HG03432 (cell line): Measurements from ENCODE around the gene TGIF2.

Experiments used
- ATAC-seq: cut with Tn5 transposase; IDR thresholded peaks from one replicate; pipeline ENCODE4 v1.9.1; 2021; ENCODE audit warnings: mild to moderate bottlenecking, moderate library complexity; ENCODE audit not compliant: unreplicated experiment

Gene TGIF2

DNA sequence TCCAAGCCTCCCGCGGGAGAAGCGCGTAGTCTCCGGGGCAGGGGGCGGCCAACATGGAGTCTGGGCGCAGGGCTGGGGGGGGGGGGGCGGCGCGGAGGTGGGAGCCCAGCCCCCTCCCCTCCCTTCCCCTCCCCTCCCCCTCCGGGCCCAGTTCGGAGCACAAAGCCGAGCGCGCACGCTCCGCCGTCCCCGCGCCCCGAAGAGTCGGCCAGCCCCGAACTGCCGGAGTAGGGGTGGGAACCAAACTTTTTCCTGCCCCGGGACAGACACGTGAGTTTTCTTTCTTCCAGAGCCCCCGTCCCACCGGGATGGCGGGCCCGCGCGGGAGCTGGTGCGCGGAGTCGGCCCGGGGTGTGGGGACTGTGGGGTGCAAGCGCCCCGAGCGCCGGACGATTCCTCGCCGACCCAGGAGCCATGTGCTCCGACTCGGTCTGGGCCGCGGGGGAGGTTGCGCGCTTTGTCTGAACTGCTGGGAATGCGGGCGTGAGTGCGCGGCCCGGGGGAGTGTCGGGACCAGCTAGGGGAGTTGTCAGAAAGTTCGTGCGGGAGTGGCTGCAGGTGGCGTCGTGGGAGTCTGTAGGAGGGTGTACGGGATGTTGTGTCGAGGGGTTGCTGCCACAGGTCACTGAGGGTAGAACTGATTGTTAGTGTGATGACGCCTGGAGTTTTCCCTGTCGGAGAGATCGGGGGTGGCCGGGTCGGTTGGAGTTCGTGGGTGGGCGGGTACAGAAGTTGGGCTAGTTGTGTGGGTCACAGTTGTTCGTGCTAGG lies 1.2 kb downstream of the TGIF2 start:
- ATAC-seq: no peak

DNA sequence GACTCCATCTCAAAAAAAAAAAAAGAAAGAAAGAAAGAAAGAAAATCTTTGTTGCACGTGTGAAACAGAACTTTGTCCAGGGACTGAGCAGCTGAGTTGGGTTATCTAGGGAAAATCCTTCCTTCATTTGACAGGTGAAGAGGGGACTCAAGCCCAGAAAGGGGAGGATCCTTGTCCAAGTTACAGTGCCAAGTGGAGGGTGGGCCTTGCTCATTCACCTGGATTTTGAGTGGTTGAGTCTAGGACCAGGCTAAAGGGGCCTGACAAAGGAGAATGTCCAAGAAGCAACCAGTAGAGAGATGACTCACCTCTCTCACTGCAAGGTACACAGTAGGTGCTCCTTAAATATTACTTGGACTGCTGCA lies 2.7 kb downstream of the TGIF2 start:
- no peak for ATAC-seq

DNA sequence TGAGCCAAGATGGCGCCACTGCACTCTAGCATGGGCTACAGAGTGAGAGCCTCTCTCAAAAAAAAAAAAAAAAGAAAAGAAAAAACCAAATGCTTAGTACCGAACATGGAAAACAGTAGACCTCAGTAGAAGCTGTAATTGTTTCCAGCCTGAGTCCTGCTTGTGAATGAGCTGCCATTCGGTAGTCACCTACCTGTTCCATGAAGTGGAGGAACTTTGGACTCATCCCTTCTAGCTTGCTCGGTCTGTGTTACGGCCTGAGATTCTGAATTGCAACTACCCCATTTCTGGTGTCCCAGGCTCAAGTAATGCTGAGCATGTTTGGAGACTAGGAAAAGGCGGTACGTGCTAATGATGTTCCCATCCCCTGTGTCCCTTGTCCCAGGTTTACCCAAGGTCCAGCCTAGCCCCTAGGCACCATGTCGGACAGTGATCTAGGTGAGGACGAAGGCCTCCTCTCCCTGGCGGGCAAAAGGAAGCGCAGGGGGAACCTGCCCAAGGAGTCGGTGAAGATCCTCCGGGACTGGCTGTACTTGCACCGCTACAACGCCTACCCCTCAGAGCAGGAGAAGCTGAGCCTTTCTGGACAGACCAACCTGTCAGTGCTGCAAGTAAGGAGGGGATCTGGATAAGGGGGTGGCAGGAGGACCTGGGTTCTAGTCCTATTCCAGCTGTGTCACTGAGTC lies 5.1 kb downstream of the TGIF2 start:
- ATAC-seq: no peak

DNA sequence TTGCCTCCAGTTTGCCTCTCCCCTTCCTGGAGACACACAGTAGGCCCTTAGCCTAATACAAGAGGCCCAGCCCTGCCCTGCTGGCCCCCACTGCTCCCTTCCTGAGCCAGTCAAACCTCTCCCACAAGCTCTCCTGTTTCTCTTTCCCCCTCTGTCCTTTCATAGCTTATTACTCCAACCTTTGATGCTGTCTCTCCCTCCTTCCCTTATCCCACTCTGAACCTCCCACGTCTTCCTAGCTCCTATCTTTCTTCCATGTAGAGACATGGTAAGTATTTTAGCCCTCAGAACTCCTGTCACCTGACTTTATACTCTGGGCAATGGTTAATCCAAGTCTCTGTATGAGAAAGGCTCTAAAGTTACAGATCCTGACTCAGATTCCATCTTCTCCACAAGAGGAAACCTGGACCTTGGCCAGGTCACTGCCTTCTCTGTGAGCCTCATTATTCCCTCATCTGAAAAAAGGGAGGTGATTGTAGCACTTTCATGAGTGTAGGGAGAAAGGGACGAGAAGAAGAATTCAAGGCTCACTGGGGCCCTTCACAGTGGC lies 6.7 kb downstream of the TGIF2 start:
- ATAC-seq: no peak

DNA sequence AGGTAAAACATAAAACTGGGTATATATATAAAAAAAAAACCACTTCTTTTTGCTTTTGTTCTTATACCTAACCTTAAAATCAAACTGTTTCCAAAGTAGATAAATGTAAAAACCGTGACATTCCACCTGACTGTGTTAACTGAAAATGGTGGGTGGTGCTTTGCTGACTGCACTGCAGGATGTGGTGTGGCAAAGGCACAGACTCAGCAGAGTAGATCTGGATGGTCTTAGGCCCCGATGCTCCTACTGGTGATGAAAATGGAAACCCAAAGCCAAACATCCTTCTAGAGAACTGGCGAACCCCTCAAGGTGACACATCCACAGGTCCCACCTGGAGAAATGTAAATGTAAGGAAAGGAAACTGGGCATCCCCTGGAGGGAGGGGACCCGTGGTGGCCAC lies 8.9 kb downstream of the TGIF2 start:
- ATAC-seq: no peak

DNA sequence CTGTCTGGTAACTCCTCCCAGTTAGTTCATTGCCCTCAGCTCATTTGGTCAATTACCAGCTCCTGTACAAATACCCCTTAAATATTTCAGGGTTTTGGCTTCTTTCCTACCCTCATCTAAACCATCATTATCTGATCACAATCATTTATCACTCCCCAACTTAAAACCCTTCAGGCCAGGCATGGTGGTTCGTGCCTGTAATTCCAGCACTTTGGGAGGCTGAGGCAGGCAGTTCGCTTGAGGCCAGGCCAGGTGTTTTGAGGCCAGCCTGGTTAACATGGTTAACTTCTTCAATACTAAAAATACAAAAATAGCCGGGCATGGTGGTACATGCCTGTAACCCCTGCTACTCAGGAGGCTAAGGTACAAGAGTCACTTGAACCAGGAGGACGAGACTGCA lies 9.4 kb downstream of the TGIF2 start:
- no peak for ATAC-seq

DNA sequence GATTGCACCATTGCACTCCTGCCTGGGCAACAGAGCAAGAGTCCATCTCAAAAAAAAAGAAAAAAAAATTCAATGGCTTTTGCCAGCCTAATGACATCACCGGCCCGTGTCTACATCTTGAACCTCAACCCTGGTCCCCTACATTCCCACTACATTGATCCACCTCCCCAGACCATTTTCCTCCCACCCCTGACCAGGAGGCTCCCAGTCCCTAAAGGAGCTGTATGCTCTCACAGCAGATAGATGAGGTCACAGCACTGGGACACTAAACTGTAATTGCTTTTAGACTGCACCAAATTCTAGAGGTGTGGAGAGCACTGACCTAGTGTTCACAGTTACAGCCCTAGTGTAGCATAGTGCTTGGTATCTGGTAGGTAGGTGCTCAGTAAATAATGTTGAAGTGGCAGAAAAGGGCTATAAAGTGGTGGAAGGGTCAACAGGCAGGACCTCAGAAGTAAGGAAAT lies 10.7 kb downstream of the TGIF2 start:
- ATAC-seq: no peak

DNA sequence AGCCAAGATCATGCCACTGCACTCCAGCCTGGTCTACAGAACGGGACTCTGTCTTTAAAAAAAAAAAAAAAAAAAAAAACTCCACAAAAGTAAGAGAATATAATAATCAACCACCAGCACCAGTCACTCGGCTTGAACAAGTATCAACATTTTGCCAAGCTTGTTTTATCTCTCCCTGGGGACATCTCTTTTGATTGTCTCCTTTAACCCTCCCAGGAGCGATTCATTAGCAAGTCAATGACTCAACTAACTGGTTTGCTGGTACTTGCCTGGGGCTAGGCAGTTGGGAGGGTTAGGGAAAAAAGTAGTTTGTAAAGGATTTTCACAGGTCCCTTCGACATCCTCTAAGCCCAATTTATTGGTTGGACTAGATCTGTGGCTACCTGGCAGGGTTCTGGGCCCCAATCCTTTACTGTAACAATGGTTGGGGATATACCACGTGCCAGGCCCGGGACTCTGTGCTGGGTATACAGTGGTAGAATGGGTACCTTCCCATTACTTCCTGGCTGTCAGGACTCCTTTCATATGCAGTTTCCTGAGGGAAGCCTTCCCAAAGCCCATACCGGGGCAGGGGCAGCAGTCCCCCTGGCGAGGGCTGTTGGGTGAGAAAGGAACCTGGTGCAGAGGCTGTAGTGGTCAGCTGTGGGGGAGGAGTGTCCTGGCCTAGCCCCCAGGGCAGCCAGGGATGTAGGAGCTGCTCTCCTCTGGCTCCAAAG lies 12.2 kb downstream of the TGIF2 start:
- ATAC-seq: no peak

DNA sequence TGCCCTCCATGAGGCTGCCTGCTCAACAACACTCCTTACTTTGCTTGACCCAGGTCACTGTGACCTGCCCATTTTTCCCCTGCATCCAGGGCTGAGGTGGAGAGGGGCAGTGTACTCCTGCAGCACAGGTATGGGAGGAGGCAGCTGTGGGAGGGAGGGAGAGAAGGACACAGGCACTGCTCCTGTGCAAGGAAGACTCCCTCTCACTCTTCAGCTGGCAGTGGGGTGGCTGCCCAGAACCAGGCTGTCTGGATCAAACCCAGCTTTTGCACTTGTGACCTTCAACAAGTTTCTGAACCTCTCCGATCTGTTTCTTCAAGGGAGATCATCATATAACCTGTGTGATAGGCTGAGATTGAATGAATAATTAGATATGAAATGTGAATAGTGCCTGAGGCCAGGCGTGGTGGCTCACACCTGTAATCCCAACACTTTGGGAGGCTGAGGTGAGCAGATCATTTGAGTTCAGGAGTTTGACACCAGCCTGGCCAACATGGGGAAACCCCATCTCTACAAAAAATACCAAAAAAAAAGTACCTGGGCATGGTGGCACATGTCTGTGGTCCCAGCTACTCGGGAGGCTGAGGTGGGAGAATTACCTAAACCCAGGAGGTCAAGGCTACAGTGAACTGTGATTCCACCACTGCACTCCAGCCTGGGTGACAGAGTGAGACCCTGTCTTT lies 14.1 kb downstream of the TGIF2 start:
- no peak for ATAC-seq

DNA sequence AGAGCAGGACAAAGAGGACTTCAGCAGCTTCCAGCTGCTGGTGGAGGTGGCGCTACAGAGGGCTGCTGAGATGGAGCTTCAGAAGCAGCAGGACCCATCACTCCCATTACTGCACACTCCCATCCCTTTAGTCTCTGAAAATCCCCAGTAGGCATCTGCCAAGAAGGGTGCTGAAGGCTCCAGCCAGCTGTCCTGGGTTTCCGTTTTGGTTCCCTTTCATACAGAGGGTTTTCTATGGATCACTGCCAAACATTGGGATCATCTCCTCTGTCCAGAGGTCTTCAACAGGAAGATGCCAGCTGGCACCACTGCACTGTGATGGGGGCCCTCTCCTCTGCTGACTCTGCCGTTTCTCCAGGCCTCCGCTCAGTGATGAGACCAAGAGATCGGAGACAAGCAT lies 17.9 kb downstream of the TGIF2 start:
- ATAC-seq: no peak

DNA sequence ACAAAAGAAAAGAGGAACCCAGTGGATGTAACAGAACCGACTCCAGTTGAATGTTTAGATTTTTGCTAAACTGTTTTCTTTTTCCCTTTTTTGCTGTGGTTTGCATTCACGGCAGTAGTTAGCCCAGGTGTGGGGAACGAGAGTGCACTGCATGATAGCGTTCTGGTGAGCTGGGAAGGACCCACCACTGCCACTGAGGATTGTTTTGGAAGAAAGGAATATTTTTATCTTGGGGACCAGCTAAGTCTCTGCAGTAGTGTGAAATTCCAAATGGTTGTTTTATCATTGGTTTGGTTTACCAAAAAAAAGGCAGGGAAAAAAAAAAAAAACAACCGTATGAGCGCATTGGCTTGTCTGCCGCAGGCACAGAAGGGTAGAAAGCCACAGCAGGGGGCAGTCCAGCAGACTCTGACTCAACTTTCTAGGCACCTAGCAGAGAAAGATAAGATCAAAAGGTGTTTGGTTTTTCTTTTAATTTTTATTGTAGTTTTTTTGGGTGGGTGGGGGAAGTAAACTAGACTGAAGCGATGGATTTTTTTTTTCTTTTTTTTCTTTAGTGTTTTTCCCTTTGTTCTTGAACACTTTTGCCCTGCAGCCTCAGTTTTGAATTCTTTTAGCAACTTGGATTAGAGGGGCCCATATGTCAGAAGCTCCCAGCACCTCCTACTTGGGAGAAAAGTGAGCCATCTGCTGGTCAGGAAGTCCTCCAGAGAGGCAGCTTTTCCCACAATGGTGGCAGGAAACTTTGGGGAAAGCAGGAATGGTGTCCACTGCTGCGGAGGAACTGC lies 18.7 kb downstream of the TGIF2 start:
- no peak for ATAC-seq

DNA sequence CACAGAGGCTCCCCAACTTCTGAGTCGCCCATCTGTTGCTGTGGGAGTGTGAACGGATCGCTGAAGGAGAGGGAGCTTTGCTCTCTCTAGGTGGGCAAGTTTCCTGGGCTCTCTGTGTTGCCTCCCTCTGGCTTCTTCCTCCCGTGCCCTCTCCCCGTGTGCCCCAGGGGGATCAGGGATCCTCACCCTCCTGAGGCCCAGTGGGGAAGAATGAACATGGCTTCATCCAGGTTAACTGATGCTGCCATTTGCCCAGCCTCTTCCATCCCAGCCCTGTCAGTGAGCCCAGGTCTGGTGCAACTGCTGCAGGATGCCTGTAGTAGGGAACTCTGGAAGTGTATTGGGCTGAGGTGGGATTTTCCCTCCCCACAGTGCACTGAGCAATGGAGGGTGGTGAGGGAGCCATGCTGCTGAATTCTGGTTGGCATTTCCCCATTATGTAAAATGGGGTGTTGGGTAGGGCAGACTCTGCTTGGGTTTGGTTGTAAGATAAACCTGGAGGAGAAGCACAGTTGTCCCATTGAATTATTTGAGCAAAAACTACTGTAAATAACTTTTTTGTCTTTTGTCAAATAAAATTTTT lies 20.0 kb downstream of the TGIF2 start:
- no peak for ATAC-seq

DNA sequence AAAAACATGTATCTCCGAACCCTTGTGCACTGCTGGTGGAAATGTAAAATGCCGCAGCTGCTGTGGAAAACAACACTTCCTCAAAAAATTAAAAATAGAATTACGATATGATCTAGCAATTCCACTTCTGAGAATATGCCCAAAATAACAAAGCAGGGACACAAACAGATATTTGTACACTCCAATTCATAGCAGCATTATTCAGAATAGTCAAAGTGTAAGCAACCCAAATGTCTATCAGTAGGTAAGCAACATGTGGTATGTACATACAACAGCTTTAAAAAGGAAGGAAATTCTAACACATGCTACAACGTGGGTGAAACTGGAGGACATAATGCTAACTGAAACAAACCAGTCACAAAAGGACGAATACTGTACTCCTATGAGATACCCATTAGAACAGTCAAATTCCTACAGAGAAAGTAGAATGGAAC lies 26.5 kb downstream of the TGIF2 start:
- no peak for ATAC-seq

DNA sequence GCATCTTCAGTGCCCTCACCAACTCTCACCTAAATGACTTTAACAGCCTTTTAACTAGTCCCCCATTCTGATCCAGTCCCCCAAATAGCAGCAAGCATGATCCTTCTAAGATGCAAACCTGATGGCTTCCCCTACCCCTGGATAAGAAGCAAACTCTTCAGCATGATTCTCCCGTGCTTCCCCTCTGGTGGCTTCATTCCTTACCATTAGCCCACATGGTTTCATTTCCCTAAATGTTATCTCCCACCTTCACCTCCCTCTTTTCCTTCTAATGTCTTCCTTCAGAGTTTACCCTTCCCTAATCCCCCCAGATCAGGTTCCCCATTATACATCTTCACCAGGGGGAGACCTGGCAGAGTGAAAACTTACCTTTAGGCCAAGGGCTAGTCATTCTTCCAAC lies 28.1 kb downstream of the TGIF2 start:
- no peak for ATAC-seq

DNA sequence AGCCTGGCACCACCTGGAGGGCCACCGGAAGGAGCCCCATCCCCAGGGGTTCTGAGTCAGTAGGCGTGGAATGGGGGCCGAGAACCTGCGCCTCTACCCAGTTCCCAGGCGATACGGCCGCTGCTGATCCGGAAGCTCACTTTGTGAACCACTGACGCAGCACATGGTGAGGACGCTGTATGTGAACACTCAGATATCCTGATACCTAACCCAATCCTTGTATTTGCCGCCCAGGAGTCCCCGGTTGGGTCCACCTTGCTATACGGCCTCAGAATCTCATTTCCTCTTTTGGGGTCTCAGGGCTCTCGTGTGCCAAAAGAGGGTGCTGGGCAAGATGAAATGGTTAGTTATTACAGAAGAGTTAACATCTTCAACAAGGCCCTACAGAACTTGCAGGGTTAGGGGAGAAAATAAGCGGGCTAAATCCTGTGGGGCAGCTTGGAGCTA lies 31.6 kb downstream of the TGIF2 start:
- peak; percentile 34 for ATAC-seq

DNA sequence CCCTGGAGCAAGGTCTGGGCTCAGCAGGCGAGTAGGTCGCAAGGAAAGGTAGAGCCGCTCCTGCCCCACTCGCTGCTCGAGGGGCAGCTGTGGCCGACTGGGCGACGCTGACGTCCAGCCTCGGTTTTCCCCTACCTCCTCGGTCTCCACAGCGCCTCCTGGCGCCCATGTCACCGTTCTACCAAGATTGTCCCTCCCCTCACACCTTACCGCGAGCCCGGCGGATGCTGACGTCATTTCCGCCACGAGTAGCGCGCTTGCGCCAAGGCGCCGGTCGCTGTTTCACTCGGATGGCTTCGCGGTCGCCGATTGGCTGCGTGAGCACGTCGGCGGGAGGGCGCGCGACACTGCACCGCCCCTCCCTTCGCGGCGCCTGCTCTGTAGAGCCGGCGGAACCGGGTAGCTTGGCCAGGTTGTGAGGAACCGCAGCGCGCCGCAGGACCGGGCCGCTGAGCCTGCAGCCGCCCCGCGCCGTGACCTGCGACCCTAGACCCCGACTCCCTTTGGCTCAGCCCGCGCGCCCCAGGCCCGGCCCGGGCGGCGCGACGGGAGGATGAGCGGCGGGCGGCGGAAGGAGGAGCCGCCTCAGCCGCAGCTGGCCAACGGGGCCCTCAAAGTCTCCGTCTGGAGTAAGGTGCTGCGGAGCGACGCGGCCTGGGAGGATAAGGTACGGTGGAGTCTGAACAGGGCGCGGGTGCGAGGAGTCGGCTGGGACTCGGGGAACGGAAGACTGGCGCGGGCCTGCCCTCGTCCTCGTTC lies 32.2 kb downstream of the TGIF2 start, which contains the start of gene RAB5IF:
RAB5IF (plus strand) TSS at position 381 of the 759 bp plus-strand sequence; CDS start at position 554, 173 bp downstream.
- peak; percentile 84 for ATAC-seq

DNA sequence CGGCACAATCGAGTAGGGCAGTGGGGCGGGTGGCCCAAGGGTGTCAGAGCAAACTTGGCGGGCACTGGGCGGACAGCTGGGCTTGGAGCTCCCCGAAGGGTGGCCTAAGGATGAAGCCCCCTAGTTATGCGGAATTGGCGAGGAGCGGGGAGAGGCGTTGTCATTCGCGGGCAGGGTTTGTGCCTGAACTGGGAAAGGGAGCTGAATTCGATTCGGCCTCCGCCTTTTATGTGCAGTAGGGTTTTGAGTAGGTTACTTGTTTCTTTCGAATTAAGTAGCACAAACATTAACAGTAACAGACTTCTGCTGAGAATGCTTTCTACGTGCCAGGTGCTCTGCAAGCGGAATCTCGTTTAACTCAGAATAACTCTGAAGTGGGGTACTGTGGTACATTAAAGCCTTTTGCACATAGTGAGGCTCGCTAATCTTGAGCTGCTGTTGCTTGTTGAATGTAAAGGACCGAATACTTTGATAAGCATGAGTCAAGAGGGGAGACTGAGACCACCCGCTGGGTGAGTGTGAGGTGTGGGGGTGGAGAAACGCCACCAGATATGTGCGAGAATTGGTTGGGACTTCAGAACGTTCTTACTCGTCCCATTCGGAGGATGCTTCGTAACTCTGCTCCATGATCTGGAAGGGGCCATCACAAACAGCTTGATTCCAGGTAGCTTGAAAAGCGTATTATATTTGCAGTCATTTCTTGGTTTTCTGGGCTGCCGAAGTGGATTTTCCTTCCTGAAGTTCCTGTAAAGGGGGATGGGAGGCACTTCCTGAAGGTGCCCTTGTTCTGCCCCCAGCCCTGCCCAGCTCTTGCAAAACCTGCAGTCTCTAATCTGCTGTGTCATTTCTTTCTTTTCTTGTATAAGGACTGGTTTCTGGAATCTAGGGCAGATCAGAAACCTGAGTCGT lies 33.0 kb downstream of the TGIF2 start:
- ATAC-seq: no peak
